Liver (tissue), 3 donors: Measurements from ENCODE around the gene MCTP1.

Source experiments
- RXRA ChIP-seq, 2 donors: IDR thresholded peaks; 2 replicates each; pipeline ENCODE4 v1.6.1; 2017 to 2018; ENCODE audit warnings: antibody characterized with exemption in 2 of 2, mild to moderate bottlenecking in 1 of 2
- SP1 ChIP-seq: IDR thresholded peaks from 2 replicates; pipeline ENCODE4 v1.6.1; 2018; ENCODE audit warnings: antibody characterized with exemption, mild to moderate bottlenecking
- TF ChIP-seq, protein P1 (sequence below): fragments of 150-350 bp; IDR thresholded peaks from 2 replicates; pipeline ENCODE4 v1.5.1; 2017; ENCODE audit warnings: improper control_type of control experiment, low read depth, low read length; ENCODE audit not compliant: missing input control
- donor health status: healthy.
- donor health status: healthy.

DNA sequence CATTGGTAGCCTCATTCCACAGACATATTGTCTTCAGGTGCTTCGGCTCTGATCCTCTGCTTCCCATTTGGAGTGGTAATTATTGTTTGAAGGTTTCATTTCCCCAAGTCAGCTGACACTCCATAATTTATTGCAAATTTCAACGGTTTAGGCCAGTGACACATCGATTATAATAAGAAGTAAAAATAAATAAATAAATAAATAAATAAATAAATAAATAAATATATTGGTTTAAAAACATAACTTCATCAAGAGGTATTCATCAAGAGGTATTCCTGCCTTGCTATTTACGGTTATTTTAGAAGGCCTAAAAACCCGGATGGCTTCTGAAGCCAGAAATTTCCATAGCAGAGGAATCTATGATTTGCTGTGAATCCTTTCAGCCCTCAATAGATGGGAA, 393.3 kb downstream of the MCTP1 start:
- TF ChIP-seq RXRA (IDR thresholded peaks at IDR 0.05) = no peak
- TF ChIP-seq, protein P1, sequence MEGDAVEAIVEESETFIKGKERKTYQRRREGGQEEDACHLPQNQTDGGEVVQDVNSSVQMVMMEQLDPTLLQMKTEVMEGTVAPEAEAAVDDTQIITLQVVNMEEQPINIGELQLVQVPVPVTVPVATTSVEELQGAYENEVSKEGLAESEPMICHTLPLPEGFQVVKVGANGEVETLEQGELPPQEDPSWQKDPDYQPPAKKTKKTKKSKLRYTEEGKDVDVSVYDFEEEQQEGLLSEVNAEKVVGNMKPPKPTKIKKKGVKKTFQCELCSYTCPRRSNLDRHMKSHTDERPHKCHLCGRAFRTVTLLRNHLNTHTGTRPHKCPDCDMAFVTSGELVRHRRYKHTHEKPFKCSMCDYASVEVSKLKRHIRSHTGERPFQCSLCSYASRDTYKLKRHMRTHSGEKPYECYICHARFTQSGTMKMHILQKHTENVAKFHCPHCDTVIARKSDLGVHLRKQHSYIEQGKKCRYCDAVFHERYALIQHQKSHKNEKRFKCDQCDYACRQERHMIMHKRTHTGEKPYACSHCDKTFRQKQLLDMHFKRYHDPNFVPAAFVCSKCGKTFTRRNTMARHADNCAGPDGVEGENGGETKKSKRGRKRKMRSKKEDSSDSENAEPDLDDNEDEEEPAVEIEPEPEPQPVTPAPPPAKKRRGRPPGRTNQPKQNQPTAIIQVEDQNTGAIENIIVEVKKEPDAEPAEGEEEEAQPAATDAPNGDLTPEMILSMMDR = no peak
- no peak for TF ChIP-seq SP1
